Activated CD4-positive, CD25-positive, alpha-beta regulatory T cell (primary cell): ENCODE results near the gene RGS19.

Experiments used
- DNase-seq, 4 experiments: peaks; one replicate each; lab custom pipeline; 2025; lab: John Stamatoyannopoulos, UW

Gene RGS19

GRCh38 chr20:64076061-64076997 is 3.0 kb downstream of the RGS19 start:
- DNase-seq = no peak

- DNase-seq = no peak
Observed at GRCh38 chr20:64075556-64075955, 3.8 kb downstream of the RGS19 start.

DNA sequence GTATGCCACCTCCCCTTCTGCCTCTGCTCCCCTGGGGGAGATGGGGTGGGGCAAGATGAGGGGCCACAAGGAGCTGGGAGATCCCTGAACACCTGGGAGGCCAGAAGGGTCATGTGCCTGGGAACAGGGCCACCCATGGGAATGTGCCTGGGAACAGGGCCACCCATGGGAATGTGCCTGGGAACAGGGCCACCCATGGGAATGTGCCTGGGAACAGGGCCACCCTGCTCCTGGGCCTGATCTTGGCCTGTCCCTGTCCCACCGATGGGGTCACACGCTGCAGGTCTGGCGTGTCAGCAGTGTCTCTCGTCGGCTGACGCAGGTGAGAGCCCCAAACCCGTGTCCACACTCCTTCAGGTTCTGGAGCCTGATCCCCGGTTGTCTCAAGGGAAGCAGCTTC is 4.4 kb downstream of the RGS19 start:
- DNase-seq = no peak

- no peak for DNase-seq
Observed at GRCh38 chr20:64074184-64074789, 5.0 kb downstream of the RGS19 start.

- DNase-seq = no peak
Observed at GRCh38 chr20:64073476-64074183, 5.7 kb downstream of the RGS19 start.

- no peak for DNase-seq
Observed at GRCh38 chr20:64072498-64073063, 6.7 kb downstream of the RGS19 start.

DNA sequence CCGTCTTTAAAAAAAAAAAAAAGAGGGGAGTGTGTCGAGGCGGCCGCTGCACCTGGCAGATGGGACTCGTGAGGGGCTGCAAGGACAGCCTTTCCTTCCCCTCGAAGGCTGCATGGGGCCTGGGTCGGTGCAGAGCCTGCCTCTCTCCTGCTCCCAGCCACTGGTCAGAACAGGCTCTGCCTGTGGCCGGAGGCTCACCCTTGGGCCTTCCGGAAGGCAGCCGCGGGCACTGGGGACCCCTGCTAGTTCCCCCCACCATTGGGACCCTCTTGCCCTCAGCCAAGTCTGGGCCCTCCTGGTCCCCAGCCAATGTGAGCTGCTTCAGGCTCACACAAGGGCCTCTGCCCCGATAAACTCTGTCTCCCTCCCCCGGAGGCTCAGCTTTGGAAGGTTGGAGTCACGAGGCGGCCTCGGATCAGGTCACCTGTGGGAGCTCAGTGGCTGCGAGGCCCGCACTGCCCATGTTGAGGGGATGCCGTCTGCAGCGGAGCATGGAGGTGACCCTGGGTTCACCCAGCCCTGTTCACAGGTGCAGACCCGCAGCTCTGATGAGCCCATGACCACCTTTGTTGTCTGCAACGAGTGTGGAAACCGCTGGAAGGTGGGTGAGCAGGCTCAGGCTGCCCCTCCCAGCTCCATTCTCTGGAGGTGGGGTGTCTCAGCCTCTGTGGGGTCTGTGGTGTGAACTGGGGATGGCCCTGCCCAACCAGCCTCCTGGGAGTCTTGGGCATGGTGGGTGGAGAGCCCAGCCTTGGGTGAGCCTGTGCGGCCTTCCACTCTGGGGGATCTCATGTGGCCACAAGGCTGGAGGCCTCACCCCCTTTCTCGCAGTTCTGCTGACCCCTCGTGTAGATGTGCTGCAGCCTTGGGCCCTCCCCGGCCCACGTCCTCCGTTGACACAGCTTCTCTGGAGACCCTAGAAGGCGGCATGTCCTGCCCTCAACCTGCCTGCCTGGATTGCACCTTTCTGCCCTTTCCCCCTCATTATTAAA is 7.7 kb downstream of the RGS19 start:
- no peak for DNase-seq

DNA sequence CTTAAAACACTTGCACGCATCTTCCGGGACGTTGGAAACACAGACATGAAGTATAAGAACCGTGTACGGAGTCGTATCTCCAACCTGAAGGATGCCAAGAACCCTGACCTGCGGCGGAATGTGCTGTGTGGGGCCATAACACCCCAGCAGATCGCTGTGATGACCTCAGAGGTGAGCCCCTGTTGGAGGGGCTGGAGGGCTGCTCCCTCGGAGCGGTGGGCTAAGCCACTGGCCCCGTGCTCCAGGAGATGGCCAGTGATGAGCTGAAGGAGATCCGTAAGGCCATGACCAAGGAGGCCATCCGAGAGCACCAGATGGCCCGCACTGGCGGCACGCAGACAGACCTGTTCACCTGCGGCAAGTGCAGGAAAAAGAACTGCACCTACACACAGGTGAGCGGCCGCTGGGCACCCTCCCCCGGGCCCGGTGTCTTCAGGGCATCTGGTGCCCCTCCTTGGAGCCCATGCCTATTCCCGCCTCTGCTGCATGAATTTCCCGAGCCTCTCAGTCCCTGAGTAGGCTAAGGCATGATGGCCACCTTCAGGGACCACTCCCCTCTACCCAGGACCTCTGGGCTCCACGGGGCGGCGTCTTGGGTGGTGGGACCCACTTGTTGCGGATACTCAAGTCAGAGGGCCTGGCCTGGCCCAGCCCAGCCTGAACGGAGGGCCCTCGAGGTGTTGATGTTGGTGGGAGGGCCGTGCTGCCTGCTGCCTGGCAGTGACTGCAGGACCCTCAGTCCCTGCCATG is 8.9 kb downstream of the RGS19 start:
- DNase-seq = no peak

GRCh38 chr20:64069614-64070243 is 9.6 kb downstream of the RGS19 start:
- DNase-seq = no peak

DNA sequence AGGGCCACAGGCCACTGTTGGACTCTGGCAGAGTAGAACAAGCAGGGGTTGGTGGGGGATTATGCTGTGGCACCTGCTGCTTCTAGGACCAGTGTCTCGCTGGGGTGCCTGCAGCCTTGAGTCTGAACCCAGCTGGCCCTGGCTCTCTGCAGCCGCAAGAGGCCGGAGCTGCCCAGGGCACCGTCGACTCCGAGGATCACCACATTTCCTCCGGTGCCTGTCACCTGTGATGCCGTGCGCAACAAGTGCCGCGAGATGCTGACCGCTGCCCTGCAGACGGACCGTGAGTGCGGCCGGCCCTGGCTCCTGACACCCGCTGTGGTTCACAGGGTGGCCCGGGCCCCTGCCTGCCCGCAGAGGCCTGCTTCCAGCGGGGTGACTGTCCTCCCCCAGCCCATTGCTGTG is 10.1 kb downstream of the RGS19 start:
- no peak for DNase-seq

GRCh38 chr20:64068386-64069208 is 10.7 kb downstream of the RGS19 start:
- DNase-seq = no peak

- DNase-seq = no peak
Observed at GRCh38 chr20:64067733-64068307, 11.5 kb downstream of the RGS19 start.

- DNase-seq = no peak
Observed at GRCh38 chr20:64067005-64067632, 12.2 kb downstream of the RGS19 start.

GRCh38 chr20:64065974-64066343 is 13.4 kb downstream of the RGS19 start:
- no peak for DNase-seq

DNA sequence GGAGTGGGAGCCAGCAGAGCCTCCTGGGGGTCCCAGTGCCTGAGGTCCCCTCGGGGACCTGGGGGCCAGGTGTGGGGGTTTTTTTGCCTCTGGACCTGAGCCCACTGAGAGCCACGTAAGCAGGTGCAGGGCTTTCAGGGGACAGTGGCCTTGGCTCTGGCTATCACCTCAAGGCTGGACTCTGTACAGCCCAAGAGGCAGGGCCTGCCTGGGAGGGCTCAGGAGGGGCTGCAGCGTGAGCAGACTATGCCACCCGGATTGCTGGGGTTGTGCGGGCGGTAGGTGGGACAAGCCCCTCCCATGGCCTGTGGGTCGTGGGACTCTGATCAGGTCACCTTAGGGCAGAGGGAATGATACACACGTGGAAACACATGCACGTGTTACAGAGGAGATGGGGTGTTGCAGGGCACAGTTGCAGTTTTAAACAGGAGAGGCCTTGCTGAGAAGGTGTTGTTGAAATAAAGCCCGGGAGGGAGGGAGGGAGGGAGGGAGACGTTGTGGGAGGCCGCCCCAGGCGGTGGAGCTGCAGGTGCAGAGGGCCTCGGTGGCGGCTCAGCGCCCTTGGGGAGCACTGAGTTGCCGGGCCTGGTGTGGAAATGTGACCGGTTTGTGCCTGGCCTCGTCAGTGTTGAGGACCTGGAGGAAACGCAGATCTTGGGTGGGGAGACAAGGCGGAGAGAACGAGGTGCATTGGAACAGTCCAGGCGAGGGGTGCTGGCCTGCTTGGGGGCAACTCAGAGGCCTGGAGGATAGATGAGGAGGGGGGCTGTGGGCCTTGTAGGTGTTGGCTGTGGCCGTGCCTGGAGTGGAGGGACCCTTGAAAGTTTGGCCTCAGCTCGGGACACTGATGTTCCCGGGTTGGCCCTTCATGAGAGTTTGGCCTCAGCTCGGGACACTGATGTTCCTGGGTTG is 14.0 kb downstream of the RGS19 start:
- no peak for DNase-seq

- DNase-seq = no peak
Observed at GRCh38 chr20:64064145-64064698, 15.1 kb downstream of the RGS19 start.
